K562 (cell line): ENCODE results near the gene IL17RC. TPM values are rescaled to one million over a fixed set of nuclear protein-coding genes. Genes with fewer than 3 reads are reported as not detected.

ENCODE experiments used
- ASH1L ChIP-seq: fragments of 450-650 bp; IDR thresholded peaks from 2 replicates; pipeline ENCODE4 v1.6.1; 2018; ENCODE audit warnings: borderline replicate concordance, mild to moderate bottlenecking, low read depth; ENCODE audit not compliant: partially characterized antibody
- CHD2 ChIP-seq: IDR thresholded peaks from 2 replicates; pipeline ENCODE4 v1.6.1; 2011; ENCODE audit warnings: low read depth, low read length
- GATAD2A ChIP-seq: fragments of 450-650 bp; IDR thresholded peaks from 2 replicates; pipeline ENCODE4 v1.6.1; 2017
- HDAC2 ChIP-seq: fragments of 450-650 bp; IDR thresholded peaks from 2 replicates; pipeline ENCODE4 v1.6.1; 2016; ENCODE audit warnings: mild to moderate bottlenecking
- KLF13 ChIP-seq: fragments of 450-650 bp; IDR thresholded peaks from 2 replicates; pipeline ENCODE4 v1.6.1; 2016; ENCODE audit warnings: missing genetic modification characterization, low read depth, mild to moderate bottlenecking, missing compliant biosample characterization, moderate library complexity, borderline replicate concordance
- LEF1 ChIP-seq: fragments of 450-650 bp; IDR thresholded peaks from 2 replicates; pipeline ENCODE4 v1.6.1; 2016; ENCODE audit warnings: mild to moderate bottlenecking
- MTA3 ChIP-seq: fragments of 450-650 bp; formaldehyde crosslinking; IDR thresholded peaks from 2 replicates; pipeline ENCODE4 v1.6.1; 2017; ENCODE audit warnings: mild to moderate bottlenecking, borderline replicate concordance
- SMARCE1 ChIP-seq: fragments of 450-650 bp; IDR thresholded peaks from 2 replicates; pipeline ENCODE4 v1.7.1; 2016; ENCODE audit warnings: mild to moderate bottlenecking
- TSC22D4 ChIP-seq: fragments of 450-650 bp; IDR thresholded peaks from 2 replicates; pipeline ENCODE4 v1.6.1; 2016; ENCODE audit warnings: missing genetic modification characterization, missing biosample characterization, control low read depth
- ZNF175 ChIP-seq: fragments of 200-800 bp; sonication (Bioruptor generic); IDR thresholded peaks from 2 replicates; pipeline ENCODE4 v1.6.1; 2016; ENCODE audit warnings: low read depth, mild to moderate bottlenecking, missing genetic modification characterization, missing compliant biosample characterization
- ZNF507 ChIP-seq: conservative IDR thresholded peaks from 2 replicates; pipeline ENCODE4 v1.6.1; 2017; ENCODE audit warnings: missing genetic modification characterization, missing compliant biosample characterization
- polyA plus RNA-seq, 8 experiments: library from polyadenylated mRNA; depleted of rRNA in 4 of 8; stranded (reverse) in 5 of 8; unstranded in 3 of 8; fragments of >200 nt; fragmentation: Nextera tagmentation in 2 of 8; fragmentation: Illumina TruSeq in 1 of 8; extraction: Ambion mirVana in 2 of 8; extraction: Trizol in 1 of 8; gene quantifications; 2 replicates each; pipeline versions ENCODE4 v1.2.1 to v1.2.3, GENCODE V29; 2011 to 2014; ENCODE audit warnings: inconsistent platforms in 1 of 8, missing spikeins in 1 of 8
- total RNA-seq, 7 experiments: library from RNA; depleted of rRNA in 6 of 7; stranded (reverse); fragments of >200 nt in 6 of 7; fragmentation: Illumina TruSeq in 2 of 7; extraction: Trizol in 2 of 7; gene quantifications; 2 replicates each; pipeline versions ENCODE4 v1.2.1 to v1.2.3, GENCODE V29; 2011 to 2021; ENCODE audit warnings: low replicate concordance in 1 of 7
- TF ChIP-seq, protein P1 (sequence below): sonication (generic); formaldehyde crosslinking; IDR thresholded peaks from 2 replicates; pipeline ENCODE4 v1.8.0; 2022; ENCODE audit warnings: mild to moderate bottlenecking, missing genetic modification reagents, borderline replicate concordance
- TF ChIP-seq, protein P2 (sequence below): fragments of 450-650 bp; formaldehyde crosslinking; IDR thresholded peaks from 2 replicates; pipeline ENCODE4 v1.4.0; 2020; ENCODE audit warnings: mild to moderate bottlenecking, moderate library complexity
- TF ChIP-seq, protein P3 (sequence below): fragments of 250-450 bp; sonication (Bioruptor Pico); IDR thresholded peaks from 2 replicates; pipeline ENCODE4 v1.8.0; 2022; ENCODE audit warnings: inconsistent platforms
- TF ChIP-seq, protein P4 (sequence below): fragments of 450-650 bp; IDR thresholded peaks from 2 replicates; pipeline ENCODE4 v1.6.1; 2014; ENCODE audit warnings: low read depth, mild to moderate bottlenecking, moderate library complexity, borderline replicate concordance
- TF ChIP-seq, protein P5 (sequence below): fragments of 450-650 bp; formaldehyde crosslinking; IDR thresholded peaks from 2 replicates; pipeline ENCODE4 v1.4.0; 2022; ENCODE audit warnings: mild to moderate bottlenecking, moderate library complexity

IL17RC gene
- total and polyA plus RNA-seq, 9 of the 15 experiments (the other 6 are each of a cell fraction or from before 2014, with no cell fraction given), result 0.15 to 11.4 (median 7.1) TPM; not detected in 1

DNA sequence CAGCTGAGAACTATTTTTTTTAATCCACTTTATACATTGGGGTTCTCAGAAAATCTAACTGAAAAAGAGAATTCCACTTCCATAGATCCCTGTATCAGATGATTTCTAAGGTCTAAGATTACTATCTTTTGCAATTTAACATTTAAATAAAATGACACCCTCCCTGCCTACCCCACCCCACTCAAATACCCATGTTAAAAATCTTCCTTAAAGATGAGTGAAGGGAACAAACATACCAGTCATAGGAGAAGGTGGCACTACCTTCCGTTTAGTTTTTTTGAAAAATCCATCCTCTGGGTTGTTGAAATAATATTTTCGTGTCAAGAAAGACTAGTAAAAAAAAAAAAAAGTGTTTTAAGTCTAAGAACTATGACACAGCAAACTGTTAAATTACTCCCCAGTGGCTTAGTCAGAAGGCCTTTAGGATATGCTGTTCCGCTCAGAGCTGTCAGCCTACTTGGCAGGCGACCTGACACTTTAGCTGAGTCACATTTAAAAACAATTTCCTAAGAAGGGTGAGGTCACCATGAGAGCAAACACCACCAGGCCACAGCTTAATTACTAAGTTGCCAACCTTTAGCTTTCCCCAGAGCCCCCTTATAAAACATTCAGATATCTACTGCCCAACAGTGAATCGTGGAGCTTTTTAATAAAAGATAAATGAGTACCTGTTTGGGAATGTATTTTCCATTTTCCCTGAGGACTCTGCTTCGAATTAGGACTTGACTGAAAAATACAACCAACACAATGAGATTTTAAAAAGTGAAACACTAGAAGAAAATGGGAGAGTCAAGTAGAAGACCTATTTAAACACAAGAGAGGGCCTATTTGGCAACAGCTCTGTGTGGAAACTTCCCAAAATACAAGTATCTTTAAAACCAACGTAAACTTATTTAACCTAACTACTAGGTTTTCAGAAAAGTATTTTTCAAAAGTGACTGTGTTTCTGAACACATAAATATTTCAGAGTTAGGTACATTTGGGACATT lies 60.1 kb downstream of the IL17RC start (continued):
- TF ChIP-seq KLF13 (tag) (peak; percentile 45; the same call in 1 of the 2 replicates), ZNF507 (no peak), GATAD2A (peak; percentile 71; the same call in 1 of the 2 replicates), MTA3 (peak; percentile 87), ASH1L (peak; percentile 17), TSC22D4 (tag) (no peak), SMARCE1 (peak; percentile 97), CHD2 (0 out of 2 replicates have a peak, but pooled peaks have one; percentile 13), ZNF175 (peak; percentile 79; the same call in 1 of the 2 replicates), LEF1 (peak; percentile 86), HDAC2 (peak; percentile 60; the same call in 1 of the 2 replicates)
- TF ChIP-seq, protein P1, sequence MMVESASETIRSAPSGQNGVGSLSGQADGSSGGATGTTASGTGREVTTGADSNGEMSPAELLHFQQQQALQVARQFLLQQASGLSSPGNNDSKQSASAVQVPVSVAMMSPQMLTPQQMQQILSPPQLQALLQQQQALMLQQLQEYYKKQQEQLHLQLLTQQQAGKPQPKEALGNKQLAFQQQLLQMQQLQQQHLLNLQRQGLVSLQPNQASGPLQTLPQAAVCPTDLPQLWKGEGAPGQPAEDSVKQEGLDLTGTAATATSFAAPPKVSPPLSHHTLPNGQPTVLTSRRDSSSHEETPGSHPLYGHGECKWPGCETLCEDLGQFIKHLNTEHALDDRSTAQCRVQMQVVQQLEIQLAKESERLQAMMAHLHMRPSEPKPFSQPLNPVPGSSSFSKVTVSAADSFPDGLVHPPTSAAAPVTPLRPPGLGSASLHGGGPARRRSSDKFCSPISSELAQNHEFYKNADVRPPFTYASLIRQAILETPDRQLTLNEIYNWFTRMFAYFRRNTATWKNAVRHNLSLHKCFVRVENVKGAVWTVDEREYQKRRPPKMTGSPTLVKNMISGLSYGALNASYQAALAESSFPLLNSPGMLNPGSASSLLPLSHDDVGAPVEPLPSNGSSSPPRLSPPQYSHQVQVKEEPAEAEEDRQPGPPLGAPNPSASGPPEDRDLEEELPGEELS (CRISPR knock-in tag), result no peak
- TF ChIP-seq, protein P2, sequence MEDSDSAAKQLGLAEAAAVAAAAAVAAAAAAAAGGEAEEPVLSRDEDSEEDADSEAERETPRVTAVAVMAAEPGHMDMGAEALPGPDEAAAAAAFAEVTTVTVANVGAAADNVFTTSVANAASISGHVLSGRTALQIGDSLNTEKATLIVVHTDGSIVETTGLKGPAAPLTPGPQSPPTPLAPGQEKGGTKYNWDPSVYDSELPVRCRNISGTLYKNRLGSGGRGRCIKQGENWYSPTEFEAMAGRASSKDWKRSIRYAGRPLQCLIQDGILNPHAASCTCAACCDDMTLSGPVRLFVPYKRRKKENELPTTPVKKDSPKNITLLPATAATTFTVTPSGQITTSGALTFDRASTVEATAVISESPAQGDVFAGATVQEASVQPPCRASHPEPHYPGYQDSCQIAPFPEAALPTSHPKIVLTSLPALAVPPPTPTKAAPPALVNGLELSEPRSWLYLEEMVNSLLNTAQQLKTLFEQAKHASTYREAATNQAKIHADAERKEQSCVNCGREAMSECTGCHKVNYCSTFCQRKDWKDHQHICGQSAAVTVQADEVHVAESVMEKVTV, result 0 out of 2 replicates have a peak, but pooled peaks have one; percentile 2
- TF ChIP-seq, protein P3, sequence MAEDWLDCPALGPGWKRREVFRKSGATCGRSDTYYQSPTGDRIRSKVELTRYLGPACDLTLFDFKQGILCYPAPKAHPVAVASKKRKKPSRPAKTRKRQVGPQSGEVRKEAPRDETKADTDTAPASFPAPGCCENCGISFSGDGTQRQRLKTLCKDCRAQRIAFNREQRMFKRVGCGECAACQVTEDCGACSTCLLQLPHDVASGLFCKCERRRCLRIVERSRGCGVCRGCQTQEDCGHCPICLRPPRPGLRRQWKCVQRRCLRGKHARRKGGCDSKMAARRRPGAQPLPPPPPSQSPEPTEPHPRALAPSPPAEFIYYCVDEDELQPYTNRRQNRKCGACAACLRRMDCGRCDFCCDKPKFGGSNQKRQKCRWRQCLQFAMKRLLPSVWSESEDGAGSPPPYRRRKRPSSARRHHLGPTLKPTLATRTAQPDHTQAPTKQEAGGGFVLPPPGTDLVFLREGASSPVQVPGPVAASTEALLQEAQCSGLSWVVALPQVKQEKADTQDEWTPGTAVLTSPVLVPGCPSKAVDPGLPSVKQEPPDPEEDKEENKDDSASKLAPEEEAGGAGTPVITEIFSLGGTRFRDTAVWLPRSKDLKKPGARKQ (CRISPR knock-in tag), result no peak
- TF ChIP-seq, protein P4, sequence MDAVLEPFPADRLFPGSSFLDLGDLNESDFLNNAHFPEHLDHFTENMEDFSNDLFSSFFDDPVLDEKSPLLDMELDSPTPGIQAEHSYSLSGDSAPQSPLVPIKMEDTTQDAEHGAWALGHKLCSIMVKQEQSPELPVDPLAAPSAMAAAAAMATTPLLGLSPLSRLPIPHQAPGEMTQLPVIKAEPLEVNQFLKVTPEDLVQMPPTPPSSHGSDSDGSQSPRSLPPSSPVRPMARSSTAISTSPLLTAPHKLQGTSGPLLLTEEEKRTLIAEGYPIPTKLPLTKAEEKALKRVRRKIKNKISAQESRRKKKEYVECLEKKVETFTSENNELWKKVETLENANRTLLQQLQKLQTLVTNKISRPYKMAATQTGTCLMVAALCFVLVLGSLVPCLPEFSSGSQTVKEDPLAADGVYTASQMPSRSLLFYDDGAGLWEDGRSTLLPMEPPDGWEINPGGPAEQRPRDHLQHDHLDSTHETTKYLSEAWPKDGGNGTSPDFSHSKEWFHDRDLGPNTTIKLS, result peak; percentile 54; the same call in 1 of the 2 replicates
- TF ChIP-seq, protein P5, sequence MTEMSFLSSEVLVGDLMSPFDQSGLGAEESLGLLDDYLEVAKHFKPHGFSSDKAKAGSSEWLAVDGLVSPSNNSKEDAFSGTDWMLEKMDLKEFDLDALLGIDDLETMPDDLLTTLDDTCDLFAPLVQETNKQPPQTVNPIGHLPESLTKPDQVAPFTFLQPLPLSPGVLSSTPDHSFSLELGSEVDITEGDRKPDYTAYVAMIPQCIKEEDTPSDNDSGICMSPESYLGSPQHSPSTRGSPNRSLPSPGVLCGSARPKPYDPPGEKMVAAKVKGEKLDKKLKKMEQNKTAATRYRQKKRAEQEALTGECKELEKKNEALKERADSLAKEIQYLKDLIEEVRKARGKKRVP, result no peak
